ENCODE results near the gene TTLL3.

Gene TTLL3

GRCh38 chr3:9794400-9794799 lies 15.7 kb upstream of the TTLL3 start:
- peak overlapping the region; percentile 86 for H3K4me3 ChIP-seq (ENCODE audit: low read depth, low read length)
- no peak for DNase-seq (ENCODE audit: low read depth)
- no peak for TF ChIP-seq CTCF (IDR thresholded peaks at IDR 0.05; ENCODE audit: insufficient read depth, low read depth, low read length, missing control alignments)

- DNase-seq (ENCODE audit: low read depth): peak; percentile 47
- TF ChIP-seq CTCF (IDR thresholded peaks at IDR 0.05; ENCODE audit: insufficient read depth, low read depth, low read length, missing control alignments): no peak
- no peak overlapping the region for H3K4me3 ChIP-seq (ENCODE audit: low read depth, low read length)
Observed at GRCh38 chr3:9795207-9795606, 14.9 kb upstream of the TTLL3 start.

GRCh38 chr3:9797196-9797945 lies 12.7 kb upstream of the TTLL3 start:
- no peak for TF ChIP-seq CTCF (IDR thresholded peaks at IDR 0.05; ENCODE audit: insufficient read depth, low read depth, low read length, missing control alignments)
- DNase-seq (ENCODE audit: low read depth): no peak

GRCh38 chr3:9800529-9800928 lies 9.5 kb upstream of the TTLL3 start:
- DNase-seq (ENCODE audit: low read depth): no peak
- H3K4me3 ChIP-seq (ENCODE audit: low read depth, low read length): no peak overlapping the region
- peak; percentile 10 for TF ChIP-seq CTCF (IDR thresholded peaks at IDR 0.05; ENCODE audit: insufficient read depth, low read depth, low read length, missing control alignments)

More at GRCh38 chr3:9797196-9797945, 12.7 kb upstream of the TTLL3 start:
- no peak overlapping the region for H3K4me3 ChIP-seq (ENCODE audit: low read depth, low read length)

GRCh38 chr3:9803494-9803893 lies 6.6 kb upstream of the TTLL3 start:
- no peak for DNase-seq (ENCODE audit: low read depth)
- TF ChIP-seq CTCF (IDR thresholded peaks at IDR 0.05; ENCODE audit: insufficient read depth, low read depth, low read length, missing control alignments): no peak
- no peak overlapping the region for H3K4me3 ChIP-seq (ENCODE audit: low read depth, low read length)

- no peak for DNase-seq (ENCODE audit: low read depth)
- no peak overlapping the region for H3K4me3 ChIP-seq (ENCODE audit: low read depth, low read length)
- TF ChIP-seq CTCF (IDR thresholded peaks at IDR 0.05; ENCODE audit: insufficient read depth, low read depth, low read length, missing control alignments): no peak
Observed at GRCh38 chr3:9804996-9805395, 5.1 kb upstream of the TTLL3 start.

- TF ChIP-seq CTCF (IDR thresholded peaks at IDR 0.05; ENCODE audit: insufficient read depth, low read depth, low read length, missing control alignments): no peak
- H3K4me3 ChIP-seq (ENCODE audit: low read depth, low read length): no peak overlapping the region
- DNase-seq (ENCODE audit: low read depth): no peak
Observed at GRCh38 chr3:9806137-9806536, 3.9 kb upstream of the TTLL3 start.
